NCI-H345 treated with DMSO at 0.1 percent for 48 hours (cell line): ENCODE results near the gene AOPEP.
"Not testable (repeated sequence)": the region's sequence is repeated elsewhere in the genome, so short reads cannot be mapped to it uniquely, and the experiment has no call there.

Experiments
- DNase-seq: peaks from one replicate; lab custom pipeline; 2025; ENCODE audit not compliant: unreplicated experiment; lab: John Stamatoyannopoulos, UW

AOPEP gene

GRCh38 chr9:94929369-94929756 is 202.9 kb downstream of the AOPEP start:
- no peak for DNase-seq

- DNase-seq: no peak
Observed at GRCh38 chr9:94931036-94931633, 204.6 kb downstream of the AOPEP start.

DNA sequence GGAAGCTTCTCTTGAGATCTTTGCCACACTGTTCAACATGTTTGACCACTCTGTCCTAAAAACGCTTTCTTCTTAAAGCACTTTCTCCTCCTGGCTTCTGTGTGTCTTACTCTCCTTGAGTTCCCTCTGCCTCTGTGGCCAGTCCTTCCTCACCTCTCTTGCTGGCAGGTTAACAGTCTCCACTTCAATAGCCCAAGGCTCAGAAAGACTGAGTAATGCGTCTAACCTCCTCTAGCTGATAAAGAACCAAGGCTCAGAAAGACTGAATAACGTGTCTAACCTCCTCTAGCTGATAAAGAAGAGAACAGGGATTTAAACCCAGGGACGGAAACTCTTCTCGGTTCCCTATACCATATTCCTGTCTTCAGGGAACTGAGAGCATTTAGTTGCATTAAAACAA is 205.2 kb downstream of the AOPEP start:
- no peak for DNase-seq

GRCh38 chr9:94932652-94933510 is 206.4 kb downstream of the AOPEP start:
- no peak for DNase-seq

DNA sequence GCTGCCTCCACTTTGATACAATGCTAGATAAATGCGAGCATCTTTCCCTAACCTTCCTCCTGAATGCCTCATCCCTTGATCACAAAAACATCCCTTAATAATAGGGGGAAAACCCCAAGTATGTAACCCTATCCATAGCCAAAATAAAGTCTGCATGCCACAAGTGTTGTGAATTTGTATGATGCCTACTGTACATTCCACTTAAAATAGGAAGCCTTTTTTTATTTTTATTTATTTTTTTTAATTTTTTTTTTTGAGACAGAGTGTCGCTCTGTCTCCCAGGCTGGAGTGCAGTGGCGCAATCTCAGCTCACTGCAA is 207.0 kb downstream of the AOPEP start:
- no peak for DNase-seq

DNA sequence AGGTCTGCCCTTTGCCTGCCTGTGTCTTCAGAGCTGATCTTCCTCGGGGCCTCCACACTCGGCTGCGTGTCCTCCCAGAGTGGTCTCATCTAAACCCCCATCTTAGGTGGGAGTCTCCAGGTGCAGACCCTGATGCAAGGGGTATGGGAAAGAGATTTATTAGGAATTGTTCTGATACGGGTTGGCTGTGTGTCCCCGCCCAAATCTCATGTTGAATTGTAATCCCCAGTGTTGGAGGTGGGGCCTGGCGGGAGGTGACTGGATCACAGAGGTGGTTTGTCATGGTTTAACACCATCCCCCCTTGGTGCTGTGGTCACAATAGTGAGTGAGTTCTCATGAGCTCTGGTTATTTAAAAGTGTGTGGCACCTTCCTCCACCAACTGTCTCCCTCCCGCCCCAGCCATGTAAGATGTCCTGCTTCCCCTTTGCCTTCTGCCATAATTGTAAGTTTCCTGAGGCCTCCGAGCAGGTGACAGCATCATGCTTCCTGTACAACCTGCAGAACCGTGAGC is 208.4 kb downstream of the AOPEP start:
- no peak for DNase-seq

DNA sequence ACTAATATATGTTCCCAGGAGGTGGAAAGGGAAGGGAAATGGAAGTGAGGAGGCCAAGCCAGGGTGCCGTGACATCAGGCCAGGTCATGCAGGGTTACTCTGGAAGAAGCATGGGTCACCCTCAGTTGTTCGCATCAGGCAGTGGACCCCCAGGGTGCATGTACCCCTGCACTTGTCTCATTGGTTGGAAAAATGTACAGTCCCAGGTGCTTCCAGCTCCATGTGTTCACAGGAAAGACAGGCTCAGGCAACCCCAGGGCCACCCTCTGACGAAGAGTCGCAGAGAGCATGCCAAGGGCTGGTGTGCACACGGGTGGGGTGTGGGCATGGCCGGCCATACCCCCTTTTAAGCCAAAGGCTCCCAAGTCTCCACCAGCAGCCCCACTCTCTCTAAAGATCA is 208.9 kb downstream of the AOPEP start:
- DNase-seq: no peak

- DNase-seq: no peak
Observed at GRCh38 chr9:94936419-94936818, 209.9 kb downstream of the AOPEP start.

DNA sequence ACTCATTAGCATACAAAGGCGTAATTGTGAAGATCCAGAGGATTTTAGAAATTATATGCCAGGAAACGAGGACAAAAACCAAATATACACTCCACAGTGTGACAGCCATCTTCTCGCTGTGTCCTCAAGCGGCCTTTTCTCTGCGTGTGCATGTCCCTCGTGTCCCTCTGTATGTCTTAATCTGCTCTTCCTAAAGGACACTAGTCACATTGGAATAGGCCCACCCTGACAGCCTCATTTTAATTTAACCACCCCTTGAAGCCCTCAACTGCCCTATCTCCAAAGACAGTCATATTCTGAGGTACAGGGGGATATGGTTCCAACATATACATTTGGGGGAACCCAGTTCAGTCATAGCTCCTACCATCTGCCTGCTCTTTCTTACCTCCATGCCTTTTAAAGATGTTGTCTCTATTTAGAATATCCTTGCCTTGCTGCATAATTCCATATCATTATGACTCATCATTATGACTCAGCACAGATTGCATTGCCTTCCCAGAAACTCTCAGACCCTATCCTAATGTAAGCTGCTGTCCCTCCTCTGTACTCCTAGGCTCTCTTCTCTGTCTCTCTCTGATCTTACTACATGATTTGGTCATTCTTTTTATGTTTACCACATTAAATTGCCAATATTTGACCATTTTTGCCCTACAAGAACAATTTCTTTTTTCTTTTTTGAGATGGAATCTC is 210.9 kb downstream of the AOPEP start:
- no peak for DNase-seq

GRCh38 chr9:94938384-94938783 is 211.9 kb downstream of the AOPEP start:
- DNase-seq: no peak

DNA sequence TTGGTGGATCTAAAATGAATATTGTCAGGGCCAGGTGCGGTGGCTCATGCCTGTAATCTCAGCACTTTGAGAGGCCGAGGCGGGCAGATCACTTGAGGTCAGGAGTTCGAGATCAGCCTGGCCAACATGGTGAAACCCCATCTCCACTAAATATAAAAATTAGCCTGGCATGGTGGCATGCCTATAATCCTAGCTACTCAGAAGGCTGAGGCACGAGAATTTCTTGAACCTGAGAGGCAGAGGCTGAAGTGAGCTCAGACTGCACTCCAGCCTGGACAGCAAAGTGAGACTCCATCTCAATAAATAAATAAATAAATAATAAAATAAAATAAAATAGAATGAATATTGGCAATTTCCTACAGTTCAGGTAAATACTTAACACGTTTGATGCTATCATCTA is 213.8 kb downstream of the AOPEP start:
- not testable (repeated sequence) for DNase-seq

- DNase-seq: no peak
Observed at GRCh38 chr9:94941211-94941875, 214.8 kb downstream of the AOPEP start.

GRCh38 chr9:94944626-94945025 is 218.1 kb downstream of the AOPEP start:
- no peak for DNase-seq

- no peak for DNase-seq
Observed at GRCh38 chr9:94945197-94946144, 219.0 kb downstream of the AOPEP start.

- DNase-seq: no peak
Observed at GRCh38 chr9:94946256-94946655, 219.8 kb downstream of the AOPEP start.

GRCh38 chr9:94948567-94949235 is 222.2 kb downstream of the AOPEP start:
- DNase-seq: no peak

DNA sequence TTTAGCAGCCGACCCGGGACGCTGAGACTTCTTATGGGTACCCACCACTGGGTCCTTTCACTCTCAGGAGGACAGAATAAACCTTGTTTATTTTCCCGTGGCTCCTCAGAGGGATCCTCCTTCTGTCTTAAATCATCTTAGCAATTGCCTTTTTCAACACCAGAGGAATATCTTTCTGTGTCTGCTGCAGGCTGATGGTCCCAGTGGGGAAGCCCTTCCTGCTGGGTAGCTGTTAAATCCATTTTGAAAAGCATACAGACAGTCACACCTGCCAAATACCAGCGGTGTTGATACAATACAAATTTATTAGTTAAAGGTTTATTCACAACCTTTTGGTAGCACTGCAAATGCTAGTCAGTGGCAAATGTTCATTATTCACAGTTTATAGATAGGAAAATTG is 222.9 kb downstream of the AOPEP start:
- no peak for DNase-seq

DNA sequence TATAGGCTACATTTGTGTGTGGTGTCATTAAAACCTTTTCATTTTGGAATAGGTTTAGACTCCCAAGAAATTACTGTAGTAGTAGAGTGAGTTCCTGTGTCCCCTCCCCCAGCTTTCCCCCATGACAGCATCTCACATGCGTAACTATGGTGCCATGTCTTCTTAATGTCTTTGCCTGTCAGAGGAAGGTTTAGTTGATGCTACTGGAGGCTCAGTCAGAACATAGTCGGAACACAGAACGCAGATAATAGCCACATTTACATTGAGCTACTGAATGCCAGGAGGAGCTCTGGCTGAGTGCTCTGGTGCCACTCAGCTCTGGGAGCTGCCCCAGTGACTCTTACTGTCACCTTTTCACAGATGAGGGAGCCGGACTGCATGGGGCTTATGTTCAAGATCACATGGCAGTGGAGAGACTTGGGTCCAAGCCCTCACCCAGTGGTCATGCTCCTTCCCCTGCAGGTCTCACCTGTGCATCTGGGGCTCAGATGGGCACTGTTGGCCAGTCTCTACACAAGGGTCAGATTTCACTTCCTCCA is 223.6 kb downstream of the AOPEP start:
- DNase-seq: no peak

DNA sequence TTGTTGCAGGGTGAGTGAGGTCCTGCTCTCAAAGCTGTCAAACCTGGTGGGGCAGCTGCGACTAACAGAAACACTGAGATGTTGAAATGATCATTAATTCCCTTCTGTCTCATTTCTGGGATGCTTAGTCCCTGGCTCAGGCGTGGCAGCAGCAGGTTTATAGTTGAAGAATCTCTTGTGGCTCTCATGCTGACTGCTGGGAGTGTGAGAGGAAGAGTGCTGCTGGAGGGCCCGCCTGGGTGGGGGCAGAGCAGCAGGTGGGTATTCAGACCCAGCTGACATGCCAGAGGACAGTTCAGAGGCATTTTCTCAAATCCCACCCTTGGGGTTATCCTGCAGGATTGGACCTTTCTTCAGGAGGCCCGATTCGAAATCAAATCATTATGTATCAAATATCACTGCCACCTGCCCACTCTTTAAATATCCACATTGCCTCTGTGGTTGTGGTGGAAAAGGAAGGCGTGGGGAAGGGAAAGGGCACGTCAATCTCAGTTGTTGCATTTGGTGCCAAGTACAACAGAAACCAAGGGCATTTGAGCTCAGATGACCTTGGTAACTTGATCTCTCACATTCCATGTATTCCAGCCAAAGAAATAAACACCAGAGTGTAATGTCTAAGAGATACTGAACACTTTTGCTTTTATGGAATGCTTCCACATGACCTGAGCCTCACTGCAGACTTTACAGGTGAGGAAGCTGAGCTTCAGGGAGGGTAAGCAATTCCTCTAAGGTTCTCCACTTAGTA is 224.3 kb downstream of the AOPEP start:
- no peak for DNase-seq
